DMS53 (cell line): ENCODE results near the gene SEC14L5.
"Not testable (repeated sequence)": the region's sequence is repeated elsewhere in the genome, so short reads cannot be mapped to it uniquely, and the experiment has no call there.

Source experiments
- DNase-seq: peaks from one replicate; lab custom pipeline; 2025; lab: John Stamatoyannopoulos, UW

SEC14L5 gene

DNA sequence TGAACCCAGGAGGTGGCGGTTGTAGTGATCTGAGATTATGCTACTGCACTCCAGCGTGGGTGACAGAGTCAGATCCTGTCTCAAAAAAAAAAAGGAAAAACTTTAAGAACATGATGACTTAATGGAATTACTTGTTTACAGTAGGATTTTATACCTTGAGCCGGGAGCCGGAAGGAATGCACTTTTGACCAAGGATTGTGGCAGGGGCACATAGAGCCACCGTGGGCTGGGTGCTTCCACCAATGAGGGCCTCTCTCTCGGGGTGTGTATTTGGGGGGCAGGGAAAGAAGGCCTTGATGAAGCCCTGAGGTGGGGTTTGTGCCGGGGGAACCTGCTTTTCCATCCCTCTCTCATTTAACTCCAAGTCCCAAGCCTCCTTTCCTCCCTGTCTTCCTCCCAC, 82.3 kb downstream of the SEC14L5 start:
- no peak for DNase-seq

- peak; percentile 19 for DNase-seq
Observed at GRCh38 chr16:5041600-5042133, 83.5 kb downstream of the SEC14L5 start.

DNA sequence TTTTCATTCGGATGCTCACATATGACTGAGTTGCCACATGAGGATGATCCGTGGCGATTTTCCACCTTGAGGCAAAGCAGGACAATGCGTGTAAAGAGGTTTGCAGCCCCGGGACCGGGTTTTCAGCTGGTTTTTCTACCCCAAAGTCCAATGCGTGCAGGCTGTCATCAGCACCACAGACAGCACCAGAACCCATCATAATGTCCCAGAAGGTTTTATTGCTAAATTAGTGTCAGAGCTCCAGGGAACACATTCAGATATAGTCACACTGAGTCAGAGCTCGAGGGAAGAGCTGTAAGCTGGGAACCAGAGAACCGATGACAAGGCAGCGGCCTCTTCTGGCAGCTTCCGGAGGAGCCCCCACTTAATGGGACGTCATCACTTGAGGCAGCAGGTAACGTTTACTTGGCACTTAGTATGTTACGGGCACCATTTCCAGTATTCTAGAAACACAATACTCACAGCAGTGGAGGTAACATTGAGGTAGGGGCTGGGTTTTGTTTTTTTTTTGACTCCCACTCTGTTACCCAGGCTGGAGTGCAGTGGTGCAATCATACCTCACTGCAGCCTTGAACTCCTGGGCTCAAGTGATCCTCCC, 84.5 kb downstream of the SEC14L5 start:
- DNase-seq, result peak; percentile 66

GRCh38 chr16:5044011-5044540, 85.9 kb downstream of the SEC14L5 start:
- DNase-seq, result no peak

- DNase-seq, result not testable (repeated sequence)
Observed at GRCh38 chr16:5044581-5044980, 86.5 kb downstream of the SEC14L5 start.

- no peak for DNase-seq
Observed at GRCh38 chr16:5045499-5046115, 87.5 kb downstream of the SEC14L5 start.

- no peak for DNase-seq
Observed at GRCh38 chr16:5046914-5047313, 88.8 kb downstream of the SEC14L5 start.

DNA sequence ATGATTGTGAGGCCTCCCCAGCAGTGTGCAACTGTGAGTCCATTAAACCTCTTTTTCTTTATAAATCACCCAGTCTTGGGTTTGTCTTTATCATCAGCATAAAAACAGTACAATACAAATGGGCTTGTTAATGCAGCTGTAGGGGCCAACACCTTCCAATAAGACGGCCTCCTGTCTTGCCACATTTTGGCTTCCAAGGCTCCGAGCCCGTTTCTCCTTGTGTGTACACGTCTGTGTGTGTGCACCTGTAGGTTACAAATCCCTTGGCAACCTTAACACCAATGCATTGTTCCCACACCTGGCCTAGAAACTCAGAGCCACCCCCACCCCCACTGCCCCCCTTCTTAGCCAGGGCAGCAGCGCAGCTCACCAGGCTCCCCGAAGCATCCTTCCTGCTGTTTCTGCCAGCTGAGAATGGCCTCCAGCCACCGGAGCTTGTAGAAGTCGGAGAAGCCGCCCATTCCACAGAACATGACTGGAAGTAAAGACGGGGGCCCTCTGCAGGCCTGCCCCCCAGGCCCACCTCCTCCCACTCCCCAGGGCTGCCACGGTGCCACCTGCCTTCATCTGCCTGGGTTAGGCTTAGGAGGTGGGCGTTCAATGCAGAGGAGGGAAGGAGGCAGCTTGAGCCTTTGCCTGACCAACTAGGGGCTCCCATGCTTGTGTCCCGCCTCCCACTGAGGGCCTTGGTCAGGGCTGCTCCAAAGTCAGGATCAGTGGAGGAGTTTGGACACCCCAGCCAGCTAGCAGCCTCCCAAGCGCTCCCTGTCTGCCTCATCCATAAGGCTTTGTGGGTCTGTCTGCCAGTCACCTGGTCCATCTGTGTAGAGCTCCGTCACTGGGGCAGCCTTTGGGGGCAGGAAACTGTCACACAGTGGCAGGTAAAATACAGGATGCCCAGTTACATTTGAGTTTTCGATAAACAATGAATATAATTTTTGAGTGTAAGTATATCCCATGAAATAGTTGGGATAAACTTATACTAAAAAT, 97.0 kb downstream of the SEC14L5 start:
- no peak for DNase-seq

GRCh38 chr16:5056352-5056751, 98.2 kb downstream of the SEC14L5 start:
- peak; percentile 31 for DNase-seq

GRCh38 chr16:5058476-5058875, 100.3 kb downstream of the SEC14L5 start:
- DNase-seq, result peak; percentile 17

DNA sequence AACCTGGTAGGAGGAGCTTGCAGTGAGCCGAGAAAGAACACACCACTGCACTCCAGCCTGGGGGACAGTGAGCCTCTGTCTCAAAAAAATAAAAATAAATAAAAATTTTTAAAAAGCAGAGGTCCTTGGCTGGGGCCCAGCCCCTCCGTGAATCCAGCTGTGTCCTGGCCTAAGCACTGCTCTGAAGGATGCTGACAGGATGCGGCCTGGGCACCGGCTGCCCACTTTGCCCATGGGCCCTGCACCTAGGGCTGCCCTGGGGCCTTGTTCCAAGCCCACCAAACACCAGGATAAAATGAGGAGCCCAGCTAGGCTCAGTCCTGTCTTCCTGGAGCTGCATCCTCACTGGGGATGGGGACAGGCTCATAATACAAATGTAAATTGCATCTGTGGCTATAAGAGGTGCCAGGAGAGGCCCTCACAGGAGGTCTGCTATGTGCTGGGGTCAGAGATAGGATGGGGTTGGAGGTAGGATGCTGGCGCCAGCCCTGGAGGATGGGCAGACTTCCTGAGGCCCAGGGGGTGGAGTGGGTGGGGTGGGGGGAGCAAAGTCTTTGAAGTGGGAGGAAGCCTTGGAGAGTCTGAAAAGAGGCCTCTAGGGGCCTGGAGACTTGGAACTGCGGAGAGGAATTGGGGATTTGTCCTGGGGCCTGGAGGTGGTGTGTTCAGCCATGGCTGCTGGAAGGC, 101.4 kb downstream of the SEC14L5 start:
- DNase-seq, result no peak

DNA sequence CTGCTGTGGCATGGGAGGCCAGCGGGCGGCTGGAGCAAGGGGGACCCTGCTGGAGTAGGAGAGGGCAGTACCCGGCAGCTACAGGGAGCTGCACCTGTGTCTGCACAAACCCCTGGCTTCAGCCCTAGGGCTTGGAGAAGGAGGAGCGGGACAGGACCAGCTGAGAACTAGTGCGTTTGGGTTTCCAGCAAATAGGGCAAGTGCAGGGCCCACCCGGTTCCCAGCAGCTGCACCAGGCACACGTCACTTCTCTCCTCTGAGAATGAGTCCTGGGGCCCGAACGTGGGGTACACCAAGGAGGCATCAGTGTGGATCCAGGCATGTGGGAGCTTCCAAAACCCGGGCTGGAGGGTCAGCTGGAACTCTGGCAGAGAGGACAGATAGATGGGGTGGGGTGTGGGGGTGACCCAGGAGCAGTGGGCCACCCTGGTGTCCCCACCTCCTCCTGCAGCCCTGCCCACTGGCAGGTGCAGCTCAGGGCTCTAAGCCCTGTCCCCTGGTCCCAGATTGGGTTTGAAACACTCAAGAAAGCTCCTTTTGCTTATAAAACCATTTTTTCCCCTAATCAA, 102.0 kb downstream of the SEC14L5 start:
- DNase-seq, result no peak

GRCh38 chr16:5062051-5062450, 103.9 kb downstream of the SEC14L5 start:
- no peak for DNase-seq

DNA sequence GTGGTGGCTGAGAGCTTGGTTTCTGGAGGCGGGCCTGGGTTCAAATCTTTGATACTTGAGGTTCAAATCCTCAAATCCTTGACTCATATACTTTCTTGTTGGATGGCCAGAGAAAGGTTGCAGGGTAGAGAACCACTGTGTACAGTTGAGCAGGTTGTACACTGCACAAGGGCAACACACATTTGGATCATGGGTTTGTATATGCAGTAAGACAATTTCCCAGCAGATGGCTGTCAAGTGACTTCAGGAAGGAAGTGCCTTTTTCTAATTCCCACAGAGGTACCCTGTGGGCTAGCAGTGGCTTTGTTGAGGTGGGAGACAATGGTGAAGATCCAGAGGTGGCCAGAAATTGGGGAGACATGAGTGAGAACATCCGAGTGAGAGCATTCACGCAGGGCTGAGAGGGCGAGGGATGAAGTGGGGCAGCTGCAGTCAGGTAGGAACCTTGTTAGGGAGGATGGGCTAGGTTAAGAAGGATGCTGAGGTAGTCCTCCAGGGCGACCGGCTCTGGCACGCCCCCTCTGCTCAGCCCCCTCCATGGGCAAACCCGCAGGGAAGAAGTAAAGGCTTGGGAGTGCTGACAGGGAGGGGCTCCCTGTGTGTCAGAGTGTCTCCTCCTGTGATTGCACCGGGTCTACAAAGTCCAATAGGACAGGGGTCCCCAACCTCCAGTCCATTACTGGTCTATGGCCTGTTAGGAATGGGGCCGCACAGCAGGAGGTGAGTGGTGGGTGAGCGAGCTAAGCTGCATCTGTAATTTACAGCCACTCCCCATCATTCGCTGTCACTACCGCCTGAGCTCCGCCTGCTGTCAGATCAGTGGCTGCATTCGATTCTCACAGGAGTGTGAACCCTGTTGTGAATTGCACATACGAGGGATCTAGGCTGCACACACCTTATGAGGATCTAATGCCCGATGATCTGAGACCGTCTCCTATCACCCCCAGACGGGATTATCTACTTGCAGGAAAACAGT, 104.9 kb downstream of the SEC14L5 start:
- DNase-seq, result peak; percentile 26

GRCh38 chr16:5064915-5065314, 106.8 kb downstream of the SEC14L5 start:
- peak; percentile 65 for DNase-seq

GRCh38 chr16:5065326-5065725, 107.2 kb downstream of the SEC14L5 start:
- DNase-seq, result peak; percentile 19

GRCh38 chr16:5065813-5066212, 107.7 kb downstream of the SEC14L5 start, which contains the start of gene C16orf89:
Gene C16orf89, minus strand, starts transcription at chr16:5065956. Its CDS starts 48 bp downstream, at chr16:5065908.
- no peak for DNase-seq

GRCh38 chr16:5066511-5066910, 108.4 kb downstream of the SEC14L5 start:
- DNase-seq, result no peak
